ENCODE measurements around the gene MBP.

GRCh38 chr18:77165503-77166188 is 33.1 kb upstream of the MBP start:
- no peak for TF ChIP-seq CTCF (IDR thresholded peaks at IDR 0.05)
- no peak for TF ChIP-seq POLR2A (IDR thresholded peaks at IDR 0.05)
